GM12892 (cell line): ENCODE data around the gene GTSF1L.

Source experiments
- DNase-seq: peaks from one replicate; pipeline ENCODE4 v3.0.0; 2011; ENCODE audit not compliant: insufficient read length
- FAIRE-seq: peaks from 2 replicates; lab custom pipeline; 2011; peaks lifted over from hg19 to GRCh38; lab: Jason Lieb, UNC
- POLR2A ChIP-seq: IDR thresholded peaks from 2 replicates; pipeline ENCODE4 v1.6.1; 2011; ENCODE audit warnings: low read depth, low read length, control low read depth
- POLR2AphosphoS5 ChIP-seq: IDR thresholded peaks from 2 replicates; pipeline ENCODE4 v1.6.1; 2011; ENCODE audit warnings: low read depth, low read length, control low read depth
- TAF1 ChIP-seq: IDR thresholded peaks from 2 replicates; pipeline ENCODE4 v1.6.1; 2011; ENCODE audit warnings: low read depth, mild to moderate bottlenecking, control low read depth, low read length, borderline replicate concordance

GTSF1L gene

GRCh38 chr20:43755851-43756250 lies 29.0 kb upstream of the GTSF1L start:
- TF ChIP-seq POLR2A (no peak), POLR2AphosphoS5 (no peak), TAF1 (no peak)
- FAIRE-seq (no peak), DNase-seq (no peak)

DNA sequence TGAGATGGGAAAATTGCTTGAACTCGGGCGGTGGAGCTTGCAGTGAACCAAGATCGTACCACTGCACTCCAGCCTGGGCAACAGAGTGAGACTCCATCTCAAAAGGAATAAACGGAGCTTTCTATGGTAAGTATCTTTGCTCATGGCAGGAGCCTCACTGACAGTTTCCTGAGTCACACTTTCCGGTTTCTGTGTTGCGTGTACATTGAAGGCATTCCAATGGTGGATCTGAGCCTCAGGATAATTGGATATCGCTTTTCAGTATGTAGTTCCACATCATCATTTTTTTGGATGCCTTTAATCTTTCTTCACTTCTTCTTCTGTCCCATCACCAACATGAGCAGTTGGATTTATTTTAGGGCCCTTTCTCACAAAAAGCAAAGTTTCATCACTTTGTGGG lies 28.6 kb upstream of the GTSF1L start:
- no peak for DNase-seq
- TF ChIP-seq TAF1 (no peak), POLR2A (no peak), POLR2AphosphoS5 (no peak)
- FAIRE-seq = no peak

- FAIRE-seq (peak; percentile 98), DNase-seq (peak; percentile 46)
- TF ChIP-seq POLR2A = peak; percentile 39
- TF ChIP-seq POLR2AphosphoS5 = no peak
Measured at GRCh38 chr20:43752561-43753301, 25.9 kb upstream of the GTSF1L start.

DNA sequence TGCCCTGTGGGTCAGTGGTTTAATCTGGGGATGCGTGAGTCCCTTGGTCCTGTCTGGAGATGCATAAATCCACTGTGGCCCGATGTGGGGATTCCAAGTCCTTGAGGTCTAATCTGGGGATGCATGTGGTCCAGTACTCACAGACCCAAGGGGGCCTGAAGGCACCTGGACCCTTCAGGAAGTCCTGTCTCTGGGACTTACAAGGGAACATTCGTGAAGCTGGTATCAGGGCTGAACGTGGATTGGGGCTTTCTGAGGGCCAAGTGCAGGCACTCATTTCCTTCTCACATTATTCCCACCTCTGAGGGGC lies 25.2 kb upstream of the GTSF1L start:
- no peak for DNase-seq

DNA sequence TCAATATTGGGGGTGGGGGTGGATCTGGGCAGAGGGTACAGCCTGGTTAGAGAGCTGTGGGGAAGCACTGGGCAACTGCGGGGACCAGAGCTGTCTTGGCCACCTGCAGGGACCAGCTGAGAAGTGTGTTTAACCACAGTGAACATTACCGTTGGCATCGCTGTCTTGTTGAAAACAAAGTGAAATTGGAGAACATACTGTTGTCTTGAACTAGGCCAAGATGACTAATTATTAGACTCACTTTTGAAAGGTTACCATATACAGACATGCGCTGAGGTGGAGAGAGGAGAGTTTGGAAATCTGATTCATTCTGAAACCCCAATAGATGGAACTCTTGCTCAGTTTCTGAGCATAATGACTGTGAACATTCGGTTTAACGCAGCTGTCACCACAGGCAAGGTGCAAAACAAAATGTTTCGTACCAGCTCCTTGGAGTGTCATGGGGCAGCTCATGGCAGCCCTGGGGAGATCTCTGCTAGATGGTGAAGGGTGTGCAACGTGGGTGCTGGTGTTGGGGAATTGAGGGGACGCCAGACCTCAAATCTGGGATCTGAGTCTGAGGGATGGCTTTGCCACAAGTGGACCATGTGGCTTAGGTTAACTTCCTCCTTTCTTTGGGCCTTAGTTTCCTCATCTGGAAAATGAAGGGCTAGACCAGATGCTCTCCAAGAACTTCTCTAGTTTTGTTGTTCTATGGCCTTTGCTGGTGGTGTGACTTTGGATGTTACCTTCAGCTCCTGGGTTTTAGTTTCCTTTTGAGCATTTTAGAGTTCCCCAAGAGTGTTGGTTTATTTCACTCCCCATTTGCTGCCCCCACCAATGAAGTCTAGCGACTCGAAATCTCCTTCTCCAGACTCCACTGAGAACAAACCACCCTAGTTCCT lies 24.6 kb upstream of the GTSF1L start:
- TF ChIP-seq POLR2AphosphoS5 = peak; percentile 73
- peak; percentile 51 for TF ChIP-seq POLR2A
- peak; percentile 71; the same call in 1 of the 2 replicates for TF ChIP-seq TAF1
- DNase-seq = peak; percentile 57
- FAIRE-seq = peak; percentile 96

More for the DNA sequence above, 25.2 kb upstream of the GTSF1L start:
- FAIRE-seq = no peak
- TF ChIP-seq POLR2AphosphoS5 = no peak
- no peak for TF ChIP-seq TAF1
- no peak for TF ChIP-seq POLR2A

DNA sequence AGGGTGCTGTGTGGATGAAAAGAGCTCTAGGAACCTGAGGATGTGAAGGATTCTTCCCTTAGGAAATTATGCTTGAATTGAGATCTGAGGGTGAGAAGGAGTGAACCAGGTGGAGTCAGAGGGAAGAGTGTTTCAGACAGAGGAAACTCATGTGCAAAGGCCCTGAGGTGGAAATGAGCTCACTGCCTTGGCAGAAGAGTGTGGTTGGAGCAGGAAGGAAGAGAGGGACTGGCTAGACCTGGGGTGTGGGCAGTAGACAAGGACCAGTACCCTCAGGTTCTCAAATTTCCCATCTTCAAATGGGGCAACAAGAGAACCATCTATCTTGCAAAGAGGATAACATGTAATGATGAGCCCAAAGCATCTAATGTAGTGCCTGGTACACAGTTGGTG lies 24.0 kb upstream of the GTSF1L start:
- no peak for FAIRE-seq
- DNase-seq = no peak
- TF ChIP-seq TAF1 (no peak), POLR2A (no peak), POLR2AphosphoS5 (no peak)

DNA sequence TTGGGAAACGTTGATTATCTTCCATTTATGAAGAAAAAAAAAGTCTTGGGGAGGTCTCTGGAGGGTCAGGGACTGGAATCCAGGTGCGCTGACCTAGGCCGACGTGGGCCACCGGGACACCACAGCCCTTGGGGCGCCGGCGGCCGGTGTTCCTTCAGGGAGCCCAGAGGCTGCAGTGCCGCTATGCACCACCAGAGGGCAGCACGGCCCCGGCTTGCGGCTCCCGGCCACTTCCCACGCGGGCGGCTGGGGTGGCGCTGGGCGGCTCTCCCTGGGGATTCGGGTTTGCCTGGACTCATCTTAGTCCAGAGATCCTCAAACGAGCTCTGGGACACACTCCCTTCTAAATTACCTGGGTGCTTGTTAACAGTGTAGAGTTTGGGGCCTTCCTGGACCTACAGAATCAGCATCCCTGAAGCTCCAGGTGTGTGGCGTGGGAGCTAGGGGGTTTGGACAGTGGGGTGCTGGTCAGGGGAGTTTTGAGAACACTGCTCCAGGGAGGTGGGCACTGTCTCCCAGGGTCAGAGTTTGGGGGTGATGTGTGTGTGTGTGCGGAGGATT lies 23.0 kb upstream of the GTSF1L start:
- DNase-seq (peak; percentile 67), FAIRE-seq (peak; percentile 57)
- TF ChIP-seq POLR2A (no peak), POLR2AphosphoS5 (no peak), TAF1 (no peak)

DNA sequence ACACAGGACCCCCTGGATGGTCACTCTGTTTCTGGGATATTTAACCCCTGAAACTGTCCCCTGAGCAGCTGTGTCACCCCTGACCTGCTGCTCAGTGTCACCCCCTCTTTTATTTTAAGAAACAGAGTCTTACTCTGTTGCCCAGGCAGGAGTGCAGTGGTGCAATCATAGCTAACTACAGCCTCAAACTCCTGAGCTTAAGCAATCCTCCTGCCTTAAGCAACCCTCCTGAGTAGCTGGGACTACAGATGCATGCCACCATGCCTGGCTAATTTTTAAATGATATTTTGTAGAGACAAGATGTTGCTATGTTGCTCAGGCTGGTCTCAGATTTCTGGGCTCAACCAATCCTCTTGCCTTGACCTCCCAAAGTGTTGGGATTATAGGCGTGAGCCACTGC lies 21.5 kb upstream of the GTSF1L start:
- DNase-seq = no peak
- TF ChIP-seq TAF1 = no peak
- no peak for TF ChIP-seq POLR2AphosphoS5
- TF ChIP-seq POLR2A = no peak
- no peak for FAIRE-seq

GRCh38 chr20:43746344-43747137 lies 19.7 kb upstream of the GTSF1L start:
- FAIRE-seq = no peak
- no peak for TF ChIP-seq TAF1
- no peak for TF ChIP-seq POLR2A
- no peak for TF ChIP-seq POLR2AphosphoS5
- no peak for DNase-seq

GRCh38 chr20:43744966-43745730 lies 18.3 kb upstream of the GTSF1L start:
- DNase-seq (no peak), FAIRE-seq (no peak)
- no peak for TF ChIP-seq POLR2AphosphoS5
- TF ChIP-seq POLR2A = no peak
- no peak for TF ChIP-seq TAF1

- no peak for FAIRE-seq
- no peak for DNase-seq
- TF ChIP-seq POLR2A (no peak), TAF1 (no peak), POLR2AphosphoS5 (no peak)
Measured at GRCh38 chr20:43744151-43744611, 17.4 kb upstream of the GTSF1L start.
